ENCODE results near the gene HMBS.

DNA sequence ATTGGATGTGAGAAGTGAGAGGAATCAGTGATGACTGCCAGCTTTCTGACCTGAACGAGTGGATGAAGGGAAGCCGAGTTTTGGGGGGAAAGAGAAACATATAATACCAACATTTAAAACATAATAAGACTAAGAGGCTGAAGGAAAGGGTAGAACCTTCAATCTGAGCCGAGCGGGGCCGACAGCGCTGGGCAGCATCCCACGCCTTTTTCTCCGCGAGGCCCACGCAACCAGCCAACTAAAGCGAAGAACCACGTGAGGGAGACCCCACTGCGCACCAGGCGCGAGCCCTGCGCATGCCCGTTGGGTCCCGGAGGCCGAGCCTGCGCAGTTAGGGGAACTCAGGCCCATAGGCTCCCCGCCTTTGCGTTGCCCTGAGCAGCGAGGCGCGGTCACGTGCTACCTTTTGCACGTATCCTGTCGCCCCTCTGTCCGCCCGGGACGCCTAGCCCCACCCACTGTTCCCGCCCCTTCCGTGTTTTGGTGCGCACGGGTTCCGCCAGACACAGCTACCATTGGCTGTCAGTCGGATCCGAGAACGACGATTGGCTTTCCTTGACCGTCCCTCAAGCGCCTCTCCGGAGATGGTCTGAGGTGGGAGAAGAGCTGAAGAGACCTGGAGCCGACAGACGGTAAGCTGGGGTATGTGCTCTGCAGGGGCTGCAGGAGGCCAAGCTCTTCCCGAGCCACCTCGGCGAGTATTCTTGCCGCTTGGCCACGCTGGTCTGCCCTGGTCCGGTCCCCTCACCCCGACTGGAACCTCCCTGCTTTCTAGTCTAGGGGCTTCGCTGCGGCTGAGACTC, 36.5 kb downstream of the HMBS start, which contains the start of gene HINFP:
- peak; percentile 79 to 81 for TF ChIP-seq POLR2A (IDR thresholded peaks at IDR 0.05)
- TF ChIP-seq, protein P1, sequence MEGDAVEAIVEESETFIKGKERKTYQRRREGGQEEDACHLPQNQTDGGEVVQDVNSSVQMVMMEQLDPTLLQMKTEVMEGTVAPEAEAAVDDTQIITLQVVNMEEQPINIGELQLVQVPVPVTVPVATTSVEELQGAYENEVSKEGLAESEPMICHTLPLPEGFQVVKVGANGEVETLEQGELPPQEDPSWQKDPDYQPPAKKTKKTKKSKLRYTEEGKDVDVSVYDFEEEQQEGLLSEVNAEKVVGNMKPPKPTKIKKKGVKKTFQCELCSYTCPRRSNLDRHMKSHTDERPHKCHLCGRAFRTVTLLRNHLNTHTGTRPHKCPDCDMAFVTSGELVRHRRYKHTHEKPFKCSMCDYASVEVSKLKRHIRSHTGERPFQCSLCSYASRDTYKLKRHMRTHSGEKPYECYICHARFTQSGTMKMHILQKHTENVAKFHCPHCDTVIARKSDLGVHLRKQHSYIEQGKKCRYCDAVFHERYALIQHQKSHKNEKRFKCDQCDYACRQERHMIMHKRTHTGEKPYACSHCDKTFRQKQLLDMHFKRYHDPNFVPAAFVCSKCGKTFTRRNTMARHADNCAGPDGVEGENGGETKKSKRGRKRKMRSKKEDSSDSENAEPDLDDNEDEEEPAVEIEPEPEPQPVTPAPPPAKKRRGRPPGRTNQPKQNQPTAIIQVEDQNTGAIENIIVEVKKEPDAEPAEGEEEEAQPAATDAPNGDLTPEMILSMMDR (IDR thresholded peaks at IDR 0.05): peak in 1 of 4 experiments; percentile 24

All from uterus (tissue), 2 donors.